Hematopoietic multipotent progenitor cell treated with erythropoietin and hydrocortisone succinate and interleukin-3 and kit ligand, for 15 days (in vitro differentiated cells): Measurements from ENCODE around the gene GADD45B.
"Not testable (repeated sequence)": the region's sequence is repeated elsewhere in the genome, so short reads cannot be mapped to it uniquely, and the experiment has no call there.

Experiments used
- DNase-seq: peaks from one replicate; pipeline ENCODE4 v3.0.0-alpha.2; 2015; ENCODE audit warnings: low spot score

Gene GADD45B

GRCh38 chr19:2488405-2488941 lies 12.5 kb downstream of the GADD45B start:
- DNase-seq, result no peak

GRCh38 chr19:2488942-2489731 lies 13.2 kb downstream of the GADD45B start:
- DNase-seq, result no peak

GRCh38 chr19:2490659-2491058 lies 14.7 kb downstream of the GADD45B start:
- no peak for DNase-seq

GRCh38 chr19:2491130-2491801 lies 15.3 kb downstream of the GADD45B start:
- DNase-seq, result no peak

- no peak for DNase-seq
Measured at GRCh38 chr19:2492870-2493269, 16.9 kb downstream of the GADD45B start.

GRCh38 chr19:2493448-2493847 lies 17.5 kb downstream of the GADD45B start:
- DNase-seq, result not testable (repeated sequence)

GRCh38 chr19:2494084-2494446 lies 18.1 kb downstream of the GADD45B start:
- no peak for DNase-seq

- DNase-seq, result no peak
Measured at GRCh38 chr19:2494447-2495129, 18.7 kb downstream of the GADD45B start.

- no peak for DNase-seq
Measured at GRCh38 chr19:2495130-2495641, 19.3 kb downstream of the GADD45B start.

- DNase-seq, result no peak
Measured at GRCh38 chr19:2495651-2496316, 19.9 kb downstream of the GADD45B start.

GRCh38 chr19:2497186-2497585 lies 21.3 kb downstream of the GADD45B start:
- no peak for DNase-seq

- DNase-seq, result no peak
Measured at GRCh38 chr19:2500156-2500555, 24.2 kb downstream of the GADD45B start.

- no peak for DNase-seq
Measured at GRCh38 chr19:2500841-2501261, 24.9 kb downstream of the GADD45B start.

- no peak for DNase-seq
Measured at GRCh38 chr19:2503521-2504109, 27.7 kb downstream of the GADD45B start.

GRCh38 chr19:2506656-2507055 lies 30.7 kb downstream of the GADD45B start:
- not testable (repeated sequence) for DNase-seq

GRCh38 chr19:2507109-2507508 lies 31.2 kb downstream of the GADD45B start:
- no peak for DNase-seq

GRCh38 chr19:2509096-2509495 lies 33.2 kb downstream of the GADD45B start:
- DNase-seq, result no peak

GRCh38 chr19:2511570-2511969 lies 35.6 kb downstream of the GADD45B start:
- DNase-seq, result no peak

GRCh38 chr19:2511991-2512390 lies 36.1 kb downstream of the GADD45B start:
- DNase-seq, result no peak

GRCh38 chr19:2512523-2513431 lies 36.9 kb downstream of the GADD45B start:
- no peak for DNase-seq
